ENCODE results near the gene DIPK2B. TPM values are rescaled to one million over a fixed set of nuclear protein-coding genes. Genes with fewer than 3 reads are reported as not detected.
A peak's percentile ranks its signal among the peaks of the same experiment; 100 is the strongest.

DIPK2B gene
- total and polyA plus RNA-seq, 2 of the 4 experiments (the other 2 are of a cell fraction): not detected

DNA sequence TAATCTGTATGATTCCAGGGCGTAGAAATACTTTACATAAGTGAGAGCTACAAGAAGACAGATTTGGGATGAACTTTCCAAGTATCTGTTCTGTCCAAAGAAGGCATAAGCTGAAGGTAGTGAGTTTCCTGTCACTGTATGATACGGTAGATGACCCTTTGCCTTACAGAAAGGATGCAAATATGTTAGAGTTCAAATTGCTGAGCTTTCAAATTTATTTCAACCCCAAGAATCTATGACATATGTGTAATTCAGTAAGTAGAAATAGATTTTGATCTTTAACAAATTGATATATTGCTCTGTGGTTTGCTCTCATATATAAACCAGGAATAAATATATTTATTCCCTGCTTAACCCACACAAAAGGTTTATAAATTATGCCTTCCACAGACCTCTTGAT is 16.5 kb downstream of the DIPK2B start:
- H3K14ac ChIP-seq (replicated peaks; ENCODE audit: low read depth, low read length): no peak overlapping the region
- intact Hi-C loops (cut with micrococcal nuclease): loop anchor here (10.0 kb wide), 1 partner anchor 1221 kb away; no protein-coding TSS in a partner anchor
- H2BK120ac ChIP-seq (ENCODE audit: low read depth, low read length): no peak overlapping the region
- H3K27ac ChIP-seq (ENCODE audit: insufficient read depth, low read length): no peak overlapping the region
- H3K9ac ChIP-seq (ENCODE audit: low read depth, low read length): no peak overlapping the region
- CTCF ChIA-PET: no interaction called here
- no peak overlapping the region for H3K56ac ChIP-seq (ENCODE audit: extremely low read depth, insufficient read depth, low read length)
- H3K79me1 ChIP-seq (ENCODE audit: low read depth in 1 of 2, low read length in 2 of 2): no peaks in the 10 kb centered on the region
- H4K5ac ChIP-seq (ENCODE audit: low read depth, low read length): no peak overlapping the region
- no peak overlapping the region for H4K91ac ChIP-seq (ENCODE audit: insufficient read depth, low read depth, low read length)
- no peak overlapping the region for H2BK5ac ChIP-seq (ENCODE audit: low read depth, low read length, poor library complexity, severe bottlenecking)
- BruUV-seq (replicated peaks): no TSS peak
- no peak overlapping the region for H3K4ac ChIP-seq (ENCODE audit: low read depth, low read length)
- no peak overlapping the region for H2AK9ac ChIP-seq (replicated peaks; ENCODE audit: low read depth, low read length, poor library complexity)
- no peak overlapping the region for H2BK20ac ChIP-seq (ENCODE audit: low read depth, low read length)
- in situ Hi-C loops (cut with MboI; ENCODE audit: low sequenced_read_pairs): loop anchor here (25.0 kb wide), 1 partner anchor 1222 kb away; the partner anchor contains the start of gene NDP
- DNase-seq (no peak), ATAC-seq (ENCODE audit: low read depth) (no peak)
- POLR2A ChIA-PET (ENCODE audit: unreplicated experiment): no interaction called here
- peaks cover 4% of the 10 kb centered on the region; the same call in 1 of the 2 replicates for H3K27me3 ChIP-seq (ENCODE audit: control insufficient read depth, insufficient read depth, low read length)
- peaks cover 2% of the 10 kb centered on the region; the same call in 1 of the 2 replicates for H3K9me3 ChIP-seq (ENCODE audit: control insufficient read depth, insufficient read depth, low read length)
- H3K36me3 ChIP-seq (ENCODE audit: control insufficient read depth, insufficient read depth, low read length): no peaks in the 10 kb centered on the region
- dilution Hi-C loops (cut with HindIII; ENCODE audit: low sequenced_read_pairs, unreplicated experiment): no loop called here
- H4K20me1 ChIP-seq (ENCODE audit: insufficient read depth, low read length): no peaks in the 10 kb centered on the region
- 0% methylated on average over 1 of the region's 2 CpGs; no CpG with 5 or more reads in 1 of the 2 experiments for WGBS, 2 experiments (ENCODE audit: extremely low coverage in 2 of 2, insufficient read length in 1 of 2)
- H3K23ac ChIP-seq (ENCODE audit: low read depth, low read length): no peak overlapping the region
- H3K4me3 ChIP-seq (ENCODE audit: insufficient read depth, low read depth, low read length): no peak overlapping the region
- H3K4me2 ChIP-seq (ENCODE audit: low read depth, low read length): no peak overlapping the region
- no peaks in the 10 kb centered on the region for H3K9me1 ChIP-seq (ENCODE audit: insufficient read depth, low read length)
- H2BK15ac ChIP-seq (ENCODE audit: low read depth, low read length): no peak overlapping the region
- TF ChIP-seq MXI1 (IDR thresholded peaks at IDR 0.05; ENCODE audit: borderline replicate concordance, low read depth, low read length) (no peak), MAFK (IDR thresholded peaks at IDR 0.05; ENCODE audit: low read depth, low read length) (peak; percentile 77)
- H2AFZ ChIP-seq (replicated peaks; ENCODE audit: low read length, poor library complexity): no peak overlapping the region
- H2AK5ac ChIP-seq (ENCODE audit: low read depth, low read length): no peak overlapping the region
- no peak overlapping the region for H4K8ac ChIP-seq (ENCODE audit: low read depth in 2 of 2, low read length in 2 of 2)
- no peaks in the 10 kb centered on the region for H3K4me1 ChIP-seq (ENCODE audit: control insufficient read depth, insufficient read depth, low read length)
- no peak overlapping the region for H3K18ac ChIP-seq (ENCODE audit: low read depth, low read length)

Measured in IMR-90 (cell line).